Measurements from ENCODE around the gene GLRX. TPM values are rescaled to one million over a fixed set of nuclear protein-coding genes. Genes with fewer than 3 reads are reported as not detected.

GLRX gene, protein sequence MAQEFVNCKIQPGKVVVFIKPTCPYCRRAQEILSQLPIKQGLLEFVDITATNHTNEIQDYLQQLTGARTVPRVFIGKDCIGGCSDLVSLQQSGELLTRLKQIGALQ
- total RNA-seq (2012; rRNA removed) (142 and 145 TPM in 2 replicates), polyA plus RNA-seq (2012; rRNA removed) (193 and 277 TPM in 2 replicates), Bru-seq, nascent RNA (percentile 90 among the genes with signal in this experiment), BruChase-seq, experiment 1, labeled RNA remaining after a 6-hour chase (percentile 74 among the genes with signal in this experiment), BruChase-seq, experiment 2, labeled RNA remaining after a 2-hour chase (percentile 64 among the genes with signal in this experiment)
- 266 and 276 TPM in 2 replicates for polyA plus RNA-seq (2012; cell fraction: cytosol; rRNA removed)
- polyA plus RNA-seq (2012; cell fraction: nucleus; rRNA removed; ENCODE audit: low replicate concordance), result 92.8 and 245 TPM in 2 replicates
- long read RNA-seq, transcript GLRX-204 (2 exons, 3,407 nt), result minor isoform, 15 of 524 reads
- long read RNA-seq, transcript GLRX-203 (3 exons, 632 nt), result minor isoform, 16 of 524 reads
- long read RNA-seq, transcript GLRX-201 (3 exons, 1,211 nt), result major isoform, 435 of 524 reads
- long read RNA-seq, transcript GLRX-202 (3 exons, 1,366 nt), result minor isoform, 21 of 524 reads
- long read RNA-seq, partial matches to known transcripts, result 11 of 524 reads
- long read RNA-seq, other reads (novel, unspliced or antisense), result 22 of 524 reads

DNA sequence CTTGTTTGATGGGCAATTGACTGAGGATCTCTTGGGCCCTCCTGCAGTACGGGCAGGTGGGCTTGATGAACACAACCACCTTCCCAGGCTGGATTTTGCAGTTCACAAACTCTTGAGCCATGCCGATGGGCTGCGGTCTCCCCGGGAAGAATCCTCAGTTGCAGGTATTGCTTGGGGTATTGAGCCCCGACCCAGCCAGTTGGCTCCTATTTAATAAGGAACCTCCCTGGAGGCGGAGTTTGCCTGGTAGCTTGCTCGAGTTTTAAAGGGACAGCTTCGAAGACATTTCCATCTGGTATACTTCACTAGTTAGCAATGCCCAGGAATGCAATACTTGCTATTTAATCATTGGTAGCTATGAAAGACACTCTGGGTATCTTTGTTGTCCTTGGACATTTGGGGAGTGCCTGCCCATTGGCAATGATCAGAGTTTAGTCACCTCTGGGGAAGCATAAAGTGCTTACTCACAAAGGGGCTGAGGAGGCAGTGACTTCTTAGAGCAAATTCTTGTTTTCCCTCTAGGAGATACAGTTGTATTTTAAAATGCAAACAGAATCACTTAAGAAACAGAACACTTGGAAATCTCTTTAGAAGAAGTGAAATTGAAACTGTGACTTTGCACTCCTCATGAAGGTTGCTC lies at the start of gene GLRX:
Gene GLRX (minus strand): TSS at position 185 of the 640 bp plus-strand sequence. CDS start 64 bp downstream, at position 121.
- no CpG with 5 or more reads among the region's 8 CpGs for WGBS, 2 experiments (ENCODE audit: extremely low coverage in 2 of 2, insufficient read length in 1 of 2)
- CTCF ChIA-PET, result interaction anchor here (1.0 to 1.5 kb wide), 2 partner anchors 24 to 41 kb away, joined by 3 to 5 read pairs; no protein-coding TSS in a partner anchor
- H3K27ac ChIP-seq (ENCODE audit: insufficient read depth, low read length), result peak within 1 kb of the TSS; percentile 96
- DNase-seq, result peak; percentile 89
- H3K27me3 ChIP-seq (ENCODE audit: control insufficient read depth, insufficient read depth, low read length), result no peaks in the 10 kb centered on the region
- H3K18ac ChIP-seq (ENCODE audit: low read depth, low read length), result peak within 1 kb of the TSS; percentile 92
- peak within 1 kb of the TSS; percentile 83 for H3K56ac ChIP-seq (ENCODE audit: extremely low read depth, insufficient read depth, low read length)
- peak within 1 kb of the TSS; percentile 100 for H3K4me2 ChIP-seq (ENCODE audit: low read depth, low read length)
- peaks cover 21% of the 10 kb centered on the region for H3K9me1 ChIP-seq (ENCODE audit: insufficient read depth, low read length)
- H2AK5ac ChIP-seq (ENCODE audit: low read depth, low read length), result peak within 1 kb of the TSS; percentile 95
- dilution Hi-C loops (cut with HindIII; ENCODE audit: low sequenced_read_pairs, unreplicated experiment) (no loop called here), intact Hi-C loops (cut with micrococcal nuclease) (loop anchor here (2.0 kb wide), 2 partner anchors 42 to 88 kb away; no protein-coding TSS in a partner anchor), in situ Hi-C loops (cut with MboI; ENCODE audit: low sequenced_read_pairs) (loop anchor here (5.0 kb wide), 1 partner anchor 35 kb away; no protein-coding TSS in a partner anchor)
- POLR2A ChIA-PET (ENCODE audit: unreplicated experiment), result interaction anchor here (0.5 to 2.0 kb wide), 8 partner anchors 8 to 508 kb away, joined by 3 to 35 read pairs (median 5); partner anchors contain the start of genes RFESD and RHOBTB3
- no peaks in the 10 kb centered on the region for H3K9me3 ChIP-seq (ENCODE audit: control insufficient read depth, insufficient read depth, low read length)
- H3K4me3 ChIP-seq (ENCODE audit: insufficient read depth, low read depth, low read length), result peak within 1 kb of the TSS; percentile 92
- H3K9ac ChIP-seq (ENCODE audit: low read depth, low read length), result peak within 1 kb of the TSS; percentile 98
- H4K20me1 ChIP-seq (ENCODE audit: insufficient read depth, low read length), result peaks cover 30% of the 10 kb centered on the region
- peak; percentile 70 for ATAC-seq (ENCODE audit: low read depth)
- H3K79me1 ChIP-seq (ENCODE audit: low read depth in 1 of 2, low read length in 2 of 2), result peaks cover 9 to 49% of the 10 kb centered on the region in 2 experiments; a peak in 2 of 4 replicates
- H2BK15ac ChIP-seq (ENCODE audit: low read depth, low read length), result peak within 1 kb of the TSS; percentile 97
- peak within 1 kb of the TSS; percentile 98 for H3K4ac ChIP-seq (ENCODE audit: low read depth, low read length)
- no TSS peak for BruUV-seq (replicated peaks)
- peak within 1 kb of the TSS; percentile 94 for H2AK9ac ChIP-seq (replicated peaks; ENCODE audit: low read depth, low read length, poor library complexity)
- H2AFZ ChIP-seq (replicated peaks; ENCODE audit: low read length, poor library complexity), result peak within 1 kb of the TSS; percentile 85
- H4K91ac ChIP-seq (ENCODE audit: insufficient read depth, low read depth, low read length), result peak within 1 kb of the TSS; percentile 97
- peak within 1 kb of the TSS; percentile 92 for H3K23ac ChIP-seq (ENCODE audit: low read depth, low read length)
- peak within 1 kb of the TSS; percentile 98 for H2BK5ac ChIP-seq (ENCODE audit: low read depth, low read length, poor library complexity, severe bottlenecking)
- TF ChIP-seq, protein P1, sequence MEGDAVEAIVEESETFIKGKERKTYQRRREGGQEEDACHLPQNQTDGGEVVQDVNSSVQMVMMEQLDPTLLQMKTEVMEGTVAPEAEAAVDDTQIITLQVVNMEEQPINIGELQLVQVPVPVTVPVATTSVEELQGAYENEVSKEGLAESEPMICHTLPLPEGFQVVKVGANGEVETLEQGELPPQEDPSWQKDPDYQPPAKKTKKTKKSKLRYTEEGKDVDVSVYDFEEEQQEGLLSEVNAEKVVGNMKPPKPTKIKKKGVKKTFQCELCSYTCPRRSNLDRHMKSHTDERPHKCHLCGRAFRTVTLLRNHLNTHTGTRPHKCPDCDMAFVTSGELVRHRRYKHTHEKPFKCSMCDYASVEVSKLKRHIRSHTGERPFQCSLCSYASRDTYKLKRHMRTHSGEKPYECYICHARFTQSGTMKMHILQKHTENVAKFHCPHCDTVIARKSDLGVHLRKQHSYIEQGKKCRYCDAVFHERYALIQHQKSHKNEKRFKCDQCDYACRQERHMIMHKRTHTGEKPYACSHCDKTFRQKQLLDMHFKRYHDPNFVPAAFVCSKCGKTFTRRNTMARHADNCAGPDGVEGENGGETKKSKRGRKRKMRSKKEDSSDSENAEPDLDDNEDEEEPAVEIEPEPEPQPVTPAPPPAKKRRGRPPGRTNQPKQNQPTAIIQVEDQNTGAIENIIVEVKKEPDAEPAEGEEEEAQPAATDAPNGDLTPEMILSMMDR (conservative IDR thresholded peaks at IDR 0.05; ENCODE audit: low read depth, low read length), result no peak
- peak; percentile 80 for TF ChIP-seq POLR2A (IDR thresholded peaks at IDR 0.05; ENCODE audit: low read depth, low read length)
- no peak for TF ChIP-seq SMC3 (IDR thresholded peaks at IDR 0.05; ENCODE audit: low read depth, low read length)
- 0 out of 2 replicates have a peak, but pooled peaks have one; percentile 4 for TF ChIP-seq FOS (IDR thresholded peaks at IDR 0.05; ENCODE audit: low read depth, low read length)
- TF ChIP-seq CEBPB (IDR thresholded peaks at IDR 0.05; ENCODE audit: low read depth, low read length), result peak; percentile 66
- TF ChIP-seq NFE2L2 (IDR thresholded peaks at IDR 0.05; ENCODE audit: low read depth, low read length), result peak; percentile 61; the same call in 1 of the 2 replicates
- peak; percentile 65 for TF ChIP-seq MAFK (IDR thresholded peaks at IDR 0.05; ENCODE audit: low read depth, low read length)
- TF ChIP-seq BHLHE40 (IDR thresholded peaks at IDR 0.05; ENCODE audit: low read depth, low read length), result 0 out of 2 replicates have a peak, but pooled peaks have one; percentile 28
- H2BK120ac ChIP-seq (ENCODE audit: low read depth, low read length), result peak within 1 kb of the TSS; percentile 97
- H4K8ac ChIP-seq (ENCODE audit: low read depth in 2 of 2, low read length in 2 of 2), result peak within 1 kb of the TSS; percentile 72 to 95
- H4K5ac ChIP-seq (ENCODE audit: low read depth, low read length), result peak within 1 kb of the TSS; percentile 91
- peaks cover 25% of the 10 kb centered on the region for H3K4me1 ChIP-seq (ENCODE audit: control insufficient read depth, insufficient read depth, low read length)
- H2BK20ac ChIP-seq (ENCODE audit: low read depth, low read length), result peak within 1 kb of the TSS; percentile 97
- H3K36me3 ChIP-seq (ENCODE audit: control insufficient read depth, insufficient read depth, low read length), result peaks cover 10% of the 10 kb centered on the region
- peak within 1 kb of the TSS; percentile 94 for H3K14ac ChIP-seq (replicated peaks; ENCODE audit: low read depth, low read length)
